Vagina (tissue), 2 donors: ENCODE measurements around the gene NRL.

Experiments
- CTCF ChIP-seq, 3 experiments: fragments of 450-650 bp in 2 of 3; fragments of 200-600 bp in 1 of 3; sonication (generic) in 1 of 3; IDR thresholded peaks; one replicate each; pipeline ENCODE4 v1.5.1; 2017 to 2019; ENCODE audit warnings: antibody characterized with exemption in 3 of 3, mild to moderate bottlenecking in 2 of 3, moderate library complexity in 2 of 3
- POLR2A ChIP-seq, 2 donors: fragments of 450-650 bp; IDR thresholded peaks; one replicate each; pipeline ENCODE4 v1.6.1; 2017; ENCODE audit warnings: antibody characterized with exemption in 2 of 2, mild to moderate bottlenecking in 2 of 2, moderate library complexity in 2 of 2
- POLR2AphosphoS5 ChIP-seq, 2 donors: sonication (generic); formaldehyde crosslinking; IDR thresholded peaks; one replicate each; pipeline ENCODE4 v1.9.0; 2017; ENCODE audit warnings: antibody characterized with exemption in 2 of 2, mild to moderate bottlenecking in 2 of 2, low read depth in 1 of 2; ENCODE audit not compliant: insufficient read depth in 1 of 2

- TF ChIP-seq CTCF (IDR thresholded peaks at IDR 0.05): no peak
- no peak for TF ChIP-seq POLR2A (IDR thresholded peaks at IDR 0.05)
- TF ChIP-seq POLR2AphosphoS5 (IDR thresholded peaks at IDR 0.05; ENCODE audit: insufficient read depth in 1 of 2, low read depth in 1 of 2): no peak
Observed at GRCh38 chr14:24055971-24056799, 58.6 kb downstream of the NRL start.
